AG09319 (cell line): Measurements from ENCODE around the gene FAM200A.
"Not testable (repeated sequence)": the region's sequence is repeated elsewhere in the genome, so short reads cannot be mapped to it uniquely, and the experiment has no call there.

Experiments
- DNase-seq: peaks from one replicate; pipeline ENCODE4 v3.0.0-alpha.2; 2010; ENCODE audit warnings: low read depth; ENCODE audit errors: extremely low read depth
- CTCF ChIP-seq: IDR thresholded peaks from 2 replicates; pipeline ENCODE4 v1.5.1; 2011; ENCODE audit warnings: low read depth, mild to moderate bottlenecking, inconsistent platforms, low read length, moderate library complexity

FAM200A gene

GRCh38 chr7:99579956-99580777, 28.3 kb upstream of the FAM200A start:
- DNase-seq = no peak

DNA sequence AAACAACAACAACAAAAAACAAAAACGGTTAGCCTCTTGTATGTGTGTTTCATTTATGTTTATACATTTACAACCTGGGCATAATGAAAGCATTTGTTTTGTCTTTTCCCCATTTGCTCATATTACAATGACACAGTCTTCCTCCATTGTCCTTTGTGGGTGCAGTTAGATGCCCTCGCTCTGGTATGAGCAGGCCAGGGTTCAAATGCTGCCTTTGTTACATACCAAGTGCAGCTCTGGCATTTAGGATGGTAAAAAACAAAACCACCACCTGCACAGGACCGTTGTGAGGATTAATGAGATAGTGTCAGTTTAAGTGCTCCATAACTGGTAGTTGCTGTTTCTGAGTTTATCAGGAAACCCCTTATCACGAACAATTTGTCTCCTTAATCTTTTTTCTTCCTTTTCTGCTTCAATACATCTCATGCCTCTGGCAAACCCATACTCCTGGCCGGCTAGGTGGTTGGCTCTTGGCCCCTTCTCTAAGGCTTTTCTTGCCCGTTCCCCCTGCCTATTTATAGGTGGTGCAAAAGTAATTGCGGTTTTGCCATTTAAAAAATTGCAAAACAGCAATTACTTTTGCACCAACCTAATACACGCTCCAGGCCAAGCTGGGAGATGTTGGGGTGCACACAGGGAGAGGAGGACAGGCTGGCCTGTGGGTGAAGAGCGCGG, 27.5 kb upstream of the FAM200A start:
- no peak for DNase-seq
- no peak for TF ChIP-seq CTCF

More at GRCh38 chr7:99579956-99580777, 28.3 kb upstream of the FAM200A start:
- peak; percentile 49 for TF ChIP-seq CTCF

GRCh38 chr7:99576251-99576650, 24.3 kb upstream of the FAM200A start:
- TF ChIP-seq CTCF = no peak
- no peak for DNase-seq

DNA sequence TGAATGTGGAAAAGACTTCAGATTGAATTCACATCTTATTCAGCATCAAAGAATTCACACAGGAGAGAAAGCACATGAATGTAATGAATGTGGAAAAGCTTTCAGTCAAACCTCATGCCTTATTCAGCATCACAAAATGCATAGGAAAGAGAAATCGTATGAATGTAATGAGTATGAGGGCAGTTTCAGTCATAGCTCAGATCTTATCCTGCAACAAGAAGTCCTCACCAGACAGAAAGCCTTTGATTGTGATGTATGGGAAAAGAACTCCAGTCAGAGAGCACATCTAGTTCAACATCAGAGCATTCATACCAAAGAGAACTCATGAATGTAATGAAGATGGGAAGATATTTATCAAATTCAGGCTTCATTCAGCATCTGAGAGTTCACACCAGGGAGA, 21.3 kb upstream of the FAM200A start:
- no peak for DNase-seq
- TF ChIP-seq CTCF = no peak

GRCh38 chr7:99571768-99572167, 19.9 kb upstream of the FAM200A start:
- no peak for DNase-seq
- no peak for TF ChIP-seq CTCF

DNA sequence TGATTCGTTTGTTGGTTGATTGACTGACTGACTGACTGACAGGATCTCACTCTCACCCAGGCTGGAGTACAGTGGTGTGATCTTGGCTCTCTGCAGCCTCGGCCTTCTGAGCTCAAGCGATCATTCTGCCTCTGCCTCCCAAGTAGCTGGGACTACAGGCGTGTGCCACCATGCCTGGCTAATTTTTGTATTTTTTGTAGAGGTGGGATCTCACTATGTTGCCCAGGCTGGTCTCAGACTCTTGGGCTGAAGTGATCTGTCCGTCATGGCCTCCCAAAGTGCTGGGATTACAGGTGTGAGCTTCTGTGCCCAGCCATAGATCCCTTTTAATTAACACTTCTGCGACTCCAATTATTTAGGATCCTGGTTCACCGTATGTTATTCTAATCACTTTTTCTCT, 16.9 kb upstream of the FAM200A start:
- DNase-seq = not testable (repeated sequence)

DNA sequence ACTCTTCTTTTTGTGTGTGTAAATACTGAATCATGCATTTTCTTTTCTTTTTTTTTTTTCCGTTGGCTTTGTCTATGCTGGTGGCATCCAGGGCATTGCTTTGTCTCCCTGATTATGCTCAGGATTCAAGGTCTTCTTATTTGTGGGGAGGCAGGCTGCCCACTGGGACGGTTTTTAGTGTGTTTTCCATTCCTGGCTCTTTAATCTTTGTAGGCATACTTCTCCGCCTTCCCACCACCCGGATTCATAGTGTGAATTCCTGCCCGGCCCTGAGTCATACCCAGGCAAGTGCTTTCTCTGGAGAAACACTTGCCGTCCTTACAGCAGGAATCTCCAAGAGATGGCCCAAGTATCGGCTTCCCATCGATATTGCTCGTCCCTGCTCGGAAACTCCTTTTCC, 11.7 kb upstream of the FAM200A start:
- DNase-seq = peak; percentile 29
- TF ChIP-seq CTCF = no peak

DNA sequence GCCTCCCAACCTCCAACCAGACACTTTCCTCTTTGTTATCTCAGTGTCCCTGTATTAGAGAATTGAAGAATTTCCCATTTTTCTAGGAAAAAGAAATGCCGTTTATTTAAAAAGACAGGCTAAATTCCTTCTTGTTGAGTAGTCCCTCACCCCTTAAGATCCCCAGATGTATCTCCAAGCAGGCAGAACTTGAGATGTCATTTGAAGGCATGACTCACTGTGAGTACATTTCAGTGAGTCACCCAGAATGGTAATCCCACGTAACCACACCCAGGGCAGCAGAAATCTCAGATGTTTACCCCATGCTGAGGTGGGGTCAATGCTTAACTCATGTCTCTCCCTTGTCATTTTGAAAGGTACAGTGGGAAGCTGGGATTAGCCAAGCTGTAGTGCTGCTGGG, 10.9 kb upstream of the FAM200A start:
- TF ChIP-seq CTCF = no peak
- DNase-seq = peak; percentile 92
